ENCODE data around the gene FBXO24.

The FBXO24 gene

DNA sequence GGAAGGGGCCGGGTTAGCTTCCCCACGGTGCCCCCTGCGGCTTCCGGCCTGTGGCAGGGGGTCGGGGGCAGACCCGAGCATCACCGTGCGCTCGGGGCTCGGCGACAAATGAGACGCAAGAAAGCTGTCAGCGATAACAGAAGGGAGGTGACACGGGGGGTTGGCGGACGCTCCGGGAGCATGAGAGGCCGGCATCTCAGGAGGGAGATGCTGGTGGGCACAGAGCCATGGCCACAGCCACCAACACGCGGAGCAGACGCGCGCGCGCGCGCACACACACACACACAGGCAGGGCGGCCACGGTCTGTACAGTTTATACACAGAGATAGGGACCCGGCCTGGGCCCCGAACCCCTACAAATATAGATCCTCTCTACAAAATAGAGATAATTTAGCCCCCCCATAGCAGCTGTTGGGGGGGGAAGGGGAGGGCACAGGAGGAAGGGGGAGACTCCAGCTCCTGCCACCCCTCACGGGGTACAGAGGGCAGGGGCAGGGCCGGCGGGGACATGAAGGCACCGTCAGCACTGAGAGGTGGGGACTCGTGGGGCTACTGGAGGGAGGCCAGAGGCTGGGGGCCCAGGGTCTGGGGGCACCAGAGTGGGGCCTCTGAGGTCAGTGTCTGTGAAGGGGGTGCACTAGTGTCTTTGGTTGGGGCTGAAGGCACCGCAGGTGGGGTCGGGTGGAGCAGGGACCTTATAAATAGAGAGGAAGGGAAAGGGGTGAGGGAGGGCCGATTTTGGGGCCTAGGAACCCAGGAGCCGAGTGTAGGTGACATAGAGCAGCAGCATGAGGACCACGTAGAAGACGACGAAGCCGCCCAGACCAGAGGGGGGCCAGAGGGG, 11.5 kb upstream of the FBXO24 start:
- TF ChIP-seq POLR2A (IDR thresholded peaks at IDR 0.05; ENCODE audit: low read length): no peak
- no peak for TF ChIP-seq GATA1 (IDR thresholded peaks at IDR 0.05; ENCODE audit: low read depth, low read length)
- no peak for DNase-seq

DNA sequence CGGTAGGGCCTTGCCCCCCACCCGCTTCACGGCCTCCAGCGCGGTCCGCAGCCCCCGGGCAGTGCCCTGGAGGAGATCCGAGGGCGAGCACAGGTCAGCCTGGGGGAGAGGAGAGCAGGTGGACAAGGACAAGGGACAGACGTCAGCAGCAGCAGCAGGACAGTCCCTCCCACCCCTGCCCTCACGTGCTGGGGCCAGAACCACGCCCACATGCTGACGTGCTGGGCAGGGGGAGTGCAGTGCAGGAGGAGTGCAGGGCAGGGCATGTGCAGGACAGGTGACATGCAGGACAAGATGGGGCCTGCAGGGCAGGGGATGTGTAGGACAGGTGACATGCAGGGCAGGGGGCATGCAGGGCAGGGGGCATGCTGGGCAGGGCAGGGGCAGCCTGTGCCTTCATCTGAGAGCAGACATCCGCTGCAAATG, 10.9 kb upstream of the FBXO24 start:
- no peak for TF ChIP-seq POLR2A (IDR thresholded peaks at IDR 0.05; ENCODE audit: low read length)
- TF ChIP-seq GATA1 (IDR thresholded peaks at IDR 0.05; ENCODE audit: low read depth, low read length): no peak
- DNase-seq: no peak

DNA sequence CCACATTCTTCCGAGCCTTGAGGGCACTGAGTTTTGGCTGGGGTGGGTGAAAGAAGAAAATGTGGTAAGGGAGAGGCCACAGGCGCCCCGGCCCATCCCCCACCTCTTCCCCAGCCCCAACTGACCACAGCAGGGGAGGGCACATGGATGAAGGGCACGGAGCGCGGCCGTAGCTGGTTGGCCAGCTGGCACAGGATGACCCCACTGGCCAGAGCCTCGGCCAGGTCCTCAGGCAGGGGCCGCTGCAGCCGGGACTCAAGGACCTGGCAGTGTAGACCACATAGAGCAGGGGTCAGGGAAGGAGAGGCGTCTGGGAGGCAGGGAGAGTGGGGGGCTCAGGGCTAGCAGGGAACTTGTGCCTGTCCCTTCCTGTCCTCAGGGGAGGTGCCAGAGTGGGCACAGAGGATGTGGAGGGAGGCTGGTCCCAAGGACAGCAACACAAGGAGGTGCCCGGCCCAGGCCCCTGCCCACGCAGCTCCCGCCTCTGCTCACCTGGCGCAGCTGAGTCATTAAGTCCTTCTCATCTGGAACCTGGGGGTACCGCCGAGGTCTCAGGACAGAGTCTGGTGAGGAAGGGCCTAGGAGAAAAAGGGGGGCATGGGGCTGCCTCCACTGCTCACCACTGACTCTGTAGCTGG, 10.3 kb upstream of the FBXO24 start:
- TF ChIP-seq POLR2A (IDR thresholded peaks at IDR 0.05; ENCODE audit: low read length) (no peak), GATA1 (IDR thresholded peaks at IDR 0.05; ENCODE audit: low read depth, low read length) (no peak)
- DNase-seq: no peak

DNA sequence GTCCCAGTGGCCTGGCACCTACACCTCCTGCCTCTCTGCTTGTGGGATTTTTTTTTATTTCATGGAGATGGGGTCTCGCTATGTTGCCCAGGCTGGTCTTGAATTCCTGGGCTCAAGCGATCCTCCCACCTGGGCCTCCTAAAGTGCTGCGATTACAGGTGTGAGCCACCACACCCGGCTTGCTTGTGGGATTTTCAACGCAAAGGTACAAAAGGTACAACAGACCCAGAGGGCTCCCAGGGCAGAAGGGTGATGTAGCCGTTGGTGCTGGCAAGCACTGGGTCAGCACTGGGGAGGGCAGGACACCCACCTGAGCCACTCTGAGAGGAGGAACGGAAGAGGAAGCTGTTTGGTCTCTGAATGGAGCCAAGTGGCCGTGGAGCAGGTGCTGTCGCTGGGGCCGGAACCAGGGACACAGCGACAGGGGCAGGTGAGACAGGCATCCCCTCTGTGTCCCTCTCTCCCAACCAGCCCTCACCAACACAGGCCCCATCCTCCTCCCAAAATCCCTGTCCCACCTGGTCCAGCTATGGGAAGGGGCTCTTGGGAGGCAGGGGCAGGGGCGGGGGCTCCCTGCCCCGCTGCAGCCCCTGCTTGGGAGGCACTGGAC, 9.6 kb upstream of the FBXO24 start:
- TF ChIP-seq POLR2A (IDR thresholded peaks at IDR 0.05; ENCODE audit: low read length) (no peak), GATA1 (IDR thresholded peaks at IDR 0.05; ENCODE audit: low read depth, low read length) (no peak)
- DNase-seq: no peak

DNA sequence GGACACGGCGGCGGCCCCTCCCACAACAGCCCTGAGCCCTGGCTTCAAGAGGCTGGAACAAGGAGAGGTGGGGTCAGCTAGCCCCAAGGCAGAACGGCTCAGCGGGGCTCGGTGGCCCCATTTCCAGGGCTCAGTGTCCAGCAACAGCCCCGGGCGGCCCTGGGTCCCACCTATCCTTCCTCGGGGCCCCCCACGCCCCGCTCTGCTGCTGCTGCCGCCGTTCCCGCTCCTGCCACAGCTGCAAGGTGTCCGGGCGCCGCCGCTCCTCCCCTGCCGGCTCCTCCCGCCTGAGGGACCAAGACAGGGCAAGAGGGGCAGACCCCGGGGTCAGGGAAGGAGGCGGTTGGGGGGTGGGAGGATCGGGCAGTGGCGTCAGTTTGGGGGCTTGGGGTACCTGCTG, 9.0 kb upstream of the FBXO24 start:
- DNase-seq: no peak
- TF ChIP-seq GATA1 (IDR thresholded peaks at IDR 0.05; ENCODE audit: low read depth, low read length): no peak

DNA sequence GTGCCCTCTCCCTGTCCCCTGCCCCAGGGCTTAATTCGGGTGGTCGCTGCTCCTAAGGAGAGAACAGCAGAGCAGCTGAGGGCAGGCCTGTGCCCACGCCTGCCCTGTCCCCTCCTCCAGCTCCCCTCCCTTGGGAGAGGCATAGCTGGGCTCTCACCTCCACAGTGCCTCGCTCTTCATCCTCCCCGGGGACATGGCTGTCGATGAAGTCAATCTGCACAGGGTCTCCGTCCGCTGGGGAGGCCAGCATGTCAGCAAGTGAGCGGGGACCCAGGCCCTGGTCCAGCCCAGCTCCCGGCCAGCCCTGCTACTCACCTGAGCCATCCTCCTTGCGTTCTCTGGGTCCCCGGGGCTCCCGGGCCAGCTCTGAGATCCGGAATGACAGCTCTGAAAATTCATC, 8.6 kb upstream of the FBXO24 start:
- TF ChIP-seq POLR2A (IDR thresholded peaks at IDR 0.05; ENCODE audit: low read length) (no peak), GATA1 (IDR thresholded peaks at IDR 0.05; ENCODE audit: low read depth, low read length) (no peak)
- no peak for DNase-seq

DNA sequence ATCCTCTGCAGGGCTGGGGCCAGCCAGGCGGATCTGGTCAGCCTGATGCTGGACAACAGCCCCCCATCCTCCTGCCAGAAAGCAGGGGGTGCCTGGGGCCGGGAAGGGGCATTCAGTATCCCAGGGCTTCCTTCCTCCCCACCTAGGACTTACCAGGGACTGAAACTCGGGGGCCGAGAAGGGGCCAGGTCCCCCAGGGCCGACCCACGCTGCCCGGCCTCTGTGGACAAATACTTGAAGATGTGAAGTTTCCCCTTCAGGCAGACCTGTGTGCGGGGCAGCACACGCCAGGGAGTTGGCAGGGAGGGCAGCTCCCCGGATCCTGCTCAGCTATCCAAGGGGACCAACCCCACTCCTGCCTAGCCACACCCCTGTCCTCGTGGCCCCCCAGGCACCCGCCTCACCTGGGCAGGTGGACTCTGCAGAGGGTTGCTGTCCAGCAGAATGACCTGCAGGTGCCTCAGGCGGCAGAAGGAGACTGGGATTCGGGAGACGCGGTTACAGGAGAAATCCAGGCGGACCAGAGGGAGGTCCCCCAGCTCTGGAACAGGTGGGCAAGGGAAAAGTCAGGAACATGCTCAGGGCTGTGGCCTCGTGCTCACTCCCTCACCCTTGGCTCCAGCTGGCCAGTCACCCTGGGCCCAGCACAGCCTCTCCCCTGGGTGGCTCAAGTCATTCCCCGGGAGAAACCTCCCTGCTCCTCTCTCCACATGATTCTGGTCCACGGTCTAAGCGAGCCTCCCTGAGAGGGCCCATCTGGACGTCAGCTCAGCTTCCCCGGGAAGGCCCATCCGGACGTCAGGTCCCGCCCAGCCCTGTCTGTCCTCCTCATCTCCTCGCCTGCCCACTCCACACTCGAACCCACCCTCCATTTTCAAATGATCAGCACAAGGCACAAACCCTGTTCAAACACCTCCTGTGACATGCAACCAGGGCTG, 7.6 kb upstream of the FBXO24 start:
- TF ChIP-seq POLR2A (IDR thresholded peaks at IDR 0.05; ENCODE audit: low read length) (no peak), GATA1 (IDR thresholded peaks at IDR 0.05; ENCODE audit: low read depth, low read length) (no peak)
- DNase-seq: no peak

DNA sequence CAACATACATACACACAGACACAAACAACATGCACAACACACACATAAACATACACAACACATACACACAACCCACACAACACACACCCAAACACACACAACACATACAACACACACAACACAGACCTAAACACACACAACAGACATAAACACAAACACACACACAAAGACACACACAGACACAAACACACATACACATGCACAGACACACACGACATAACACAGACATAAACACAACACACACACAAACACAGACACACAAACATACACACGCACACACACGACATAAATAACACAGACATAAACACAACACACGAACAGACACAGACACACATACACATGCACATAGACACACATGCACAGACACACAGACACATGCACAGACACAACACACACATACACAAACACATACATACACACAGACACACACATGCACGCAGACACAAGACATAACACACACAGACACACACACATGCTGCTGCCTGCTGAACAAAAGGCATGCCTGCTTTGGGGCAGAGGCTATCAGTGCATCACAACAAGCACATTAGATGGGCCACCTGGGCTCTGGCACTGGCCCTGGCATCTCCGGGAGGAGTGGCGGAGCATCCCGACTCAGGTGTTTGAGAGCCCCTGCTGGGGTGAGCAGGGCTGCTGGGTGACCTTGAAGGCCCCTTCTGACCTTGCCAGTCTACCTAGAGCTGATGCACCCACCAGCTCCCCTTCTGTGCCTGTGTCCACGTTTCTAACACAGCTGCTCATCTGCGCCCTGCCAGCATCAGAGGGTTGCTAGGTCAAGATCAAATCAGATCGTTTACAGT, 5.5 kb upstream of the FBXO24 start:
- no peak for DNase-seq
- TF ChIP-seq POLR2A (IDR thresholded peaks at IDR 0.05; ENCODE audit: low read length) (no peak), GATA1 (IDR thresholded peaks at IDR 0.05; ENCODE audit: low read depth, low read length) (no peak)

DNA sequence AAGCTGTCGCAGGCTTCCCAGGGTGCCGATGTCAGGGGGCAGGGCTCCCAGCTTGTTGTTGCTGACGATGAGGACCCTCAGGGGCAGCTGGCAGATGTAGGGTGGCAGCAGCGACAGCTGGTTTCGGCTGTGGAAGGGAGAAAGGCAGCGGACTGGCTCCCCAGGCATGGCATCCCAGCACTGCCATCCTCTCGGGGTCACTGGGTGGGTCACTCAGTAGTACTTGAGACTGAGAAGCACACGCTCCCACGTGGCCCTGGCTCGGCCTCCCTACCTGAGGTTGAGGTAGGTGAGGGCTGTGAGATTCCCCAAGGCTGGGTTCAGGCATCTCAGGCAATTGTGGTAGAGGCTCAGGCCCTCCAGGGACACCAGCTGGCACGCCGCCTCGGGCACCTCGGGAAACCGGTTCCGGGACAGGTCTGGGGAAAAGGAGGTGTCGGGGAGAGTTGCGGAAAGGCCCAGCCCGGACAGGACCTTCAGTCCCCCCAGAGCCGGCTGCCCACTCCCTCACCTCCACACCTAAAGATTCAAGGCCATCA, 4.0 kb upstream of the FBXO24 start:
- DNase-seq: no peak
- TF ChIP-seq POLR2A (IDR thresholded peaks at IDR 0.05; ENCODE audit: low read length): no peak
- no peak for TF ChIP-seq GATA1 (IDR thresholded peaks at IDR 0.05; ENCODE audit: low read depth, low read length)

DNA sequence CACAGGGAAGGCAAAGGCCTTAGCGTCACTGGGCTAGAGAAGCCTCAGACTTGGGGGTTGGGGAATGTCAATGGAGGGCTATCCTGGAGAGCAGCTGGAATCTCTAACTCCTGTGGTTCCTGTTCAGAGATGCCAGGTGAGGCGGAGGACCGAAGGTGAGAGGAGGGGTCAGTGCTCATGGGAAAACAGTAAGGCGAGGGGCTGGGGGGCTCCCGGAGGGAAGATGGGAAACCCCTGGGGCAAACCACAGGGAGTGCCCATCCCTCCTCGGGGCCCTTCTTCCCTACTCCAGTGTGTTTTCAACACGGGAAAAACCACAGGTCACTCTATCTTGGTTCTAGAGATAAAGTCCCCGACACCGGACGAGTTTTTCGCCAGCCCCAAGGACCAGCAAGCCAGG, 3.5 kb upstream of the FBXO24 start:
- TF ChIP-seq POLR2A (IDR thresholded peaks at IDR 0.05; ENCODE audit: low read length) (no peak), GATA1 (IDR thresholded peaks at IDR 0.05; ENCODE audit: low read depth, low read length) (no peak)
- DNase-seq: no peak

DNA sequence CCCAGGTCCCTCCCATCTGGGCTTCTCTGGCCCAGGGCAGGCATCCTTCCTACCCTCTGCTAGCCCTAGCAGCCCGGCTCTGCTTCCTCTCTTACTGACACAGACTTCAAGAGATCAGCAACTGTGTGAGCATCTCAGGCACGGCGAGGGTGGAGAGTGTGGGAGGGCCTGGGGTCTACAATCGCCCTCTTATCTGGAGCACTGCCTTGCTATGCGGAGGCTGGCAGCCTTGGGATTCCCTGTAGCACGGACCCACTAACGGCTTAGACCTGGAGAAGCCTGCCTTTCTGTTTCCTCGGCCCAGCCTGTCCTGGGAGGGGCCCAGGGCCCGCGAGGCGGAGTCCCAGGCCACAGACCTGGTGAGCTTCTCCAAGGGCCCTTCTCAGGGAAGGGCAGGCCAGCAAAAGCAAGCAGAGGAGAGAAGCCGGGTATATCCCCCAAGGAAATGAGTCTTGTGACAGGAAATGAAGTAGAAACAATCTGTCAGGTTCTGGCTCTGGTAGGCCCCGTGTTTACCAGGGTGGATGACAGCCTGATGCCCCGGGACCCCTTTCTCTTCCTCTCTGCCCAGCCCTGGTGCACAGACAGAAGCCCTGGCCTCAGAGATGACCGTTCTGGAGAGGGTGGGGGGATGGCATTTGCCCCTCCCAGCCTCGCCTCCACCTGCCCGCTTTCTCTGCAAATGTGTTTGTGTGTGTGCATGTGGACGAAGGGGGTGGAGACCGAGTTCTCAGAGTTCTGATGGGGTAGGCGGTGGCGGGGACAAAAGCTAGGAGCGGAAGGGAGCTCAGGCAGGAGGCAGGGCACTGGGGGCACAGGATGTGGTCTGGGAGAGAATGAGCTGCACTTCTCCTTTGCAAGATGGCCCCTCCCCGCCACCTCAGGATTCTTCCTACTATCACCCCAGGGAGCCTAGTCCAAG, 2.7 kb upstream of the FBXO24 start:
- DNase-seq: peak; percentile 40 to 56
- TF ChIP-seq GATA1 (IDR thresholded peaks at IDR 0.05; ENCODE audit: low read depth, low read length) (no peak), POLR2A (IDR thresholded peaks at IDR 0.05; ENCODE audit: low read length) (no peak)
